CD1c-positive myeloid dendritic cell (primary cell): ENCODE measurements around the gene SRRD.

Experiments
- DNase-seq: peaks from one replicate; pipeline ENCODE4 v3.0.0-alpha.2; 2016; ENCODE audit errors: extremely low spot score

The SRRD gene

DNA sequence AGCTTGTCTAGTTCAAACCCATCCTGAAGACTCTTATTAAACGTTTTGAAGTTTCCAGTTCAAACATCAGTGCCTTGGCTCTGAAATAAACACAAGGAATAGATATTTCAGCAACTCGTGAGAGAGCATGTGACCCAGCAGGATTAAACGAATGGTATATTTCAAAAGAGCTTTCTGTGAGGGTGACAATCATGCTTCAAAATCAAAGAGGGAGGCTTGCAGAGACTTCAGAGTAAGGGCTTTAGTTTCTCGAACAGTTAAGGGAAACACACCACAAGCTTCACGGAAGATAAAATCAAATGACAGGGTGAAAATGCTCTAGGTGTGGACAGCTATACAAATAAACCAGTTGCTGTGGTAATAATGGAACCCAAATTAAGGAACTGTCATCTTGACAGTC is 1.5 kb upstream of the SRRD start:
- DNase-seq, result peak; percentile 27

DNA sequence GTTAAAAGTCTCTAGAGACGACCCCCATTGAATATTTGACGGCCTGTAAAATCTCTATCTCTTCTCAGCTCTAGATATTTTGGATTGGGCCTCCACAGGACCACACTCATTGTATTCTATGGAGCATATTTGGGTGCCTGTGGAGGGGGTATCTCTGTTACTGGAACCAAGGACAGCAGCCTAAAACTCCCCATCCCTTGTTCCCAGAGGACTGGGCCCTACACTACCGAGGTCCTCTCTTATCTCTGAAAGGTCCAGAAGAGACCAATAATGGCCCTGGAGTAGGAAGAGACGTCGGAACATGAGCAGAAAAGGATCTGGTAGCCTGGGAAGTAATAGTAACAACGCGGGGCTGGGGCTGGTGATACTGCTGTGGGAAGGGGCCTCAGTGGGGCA is 636 bp upstream of the SRRD start:
- DNase-seq, result no peak

DNA sequence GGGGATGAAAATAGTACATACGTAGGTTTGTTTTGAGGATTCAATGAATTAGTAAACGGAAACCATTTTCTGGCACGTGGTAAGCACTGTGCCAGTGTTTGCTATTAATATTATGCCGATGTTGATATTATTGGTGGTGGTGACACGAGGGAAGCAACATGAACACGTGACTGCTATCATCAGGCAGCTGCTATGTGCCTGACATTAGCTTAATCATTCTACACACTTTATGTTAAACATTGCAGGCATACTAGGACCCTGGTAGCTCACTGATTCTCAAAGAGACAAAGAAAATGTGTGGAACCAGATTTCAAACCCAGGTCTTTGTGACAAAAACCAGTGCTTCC is 656 bp downstream of the SRRD start:
- DNase-seq, result peak; percentile 20

DNA sequence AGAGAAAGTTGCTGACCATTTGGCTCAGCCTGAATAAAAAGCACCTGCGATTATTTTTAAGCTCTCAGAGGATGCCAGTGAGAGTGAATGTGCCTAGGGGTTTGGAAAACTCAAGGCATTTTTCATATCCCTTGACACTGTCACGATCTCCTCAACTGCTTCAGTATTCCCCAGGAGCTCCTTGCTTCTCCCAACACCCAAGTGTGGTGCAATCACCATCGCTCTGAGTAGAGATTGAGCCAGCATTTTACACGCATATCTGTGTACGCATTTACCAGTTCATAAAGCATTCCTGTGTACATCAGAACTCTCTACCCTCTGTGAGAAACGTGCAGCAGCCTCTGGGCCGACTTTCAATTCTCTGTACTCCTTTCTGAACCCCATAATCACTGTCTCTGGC is 1.3 kb downstream of the SRRD start:
- no peak for DNase-seq

DNA sequence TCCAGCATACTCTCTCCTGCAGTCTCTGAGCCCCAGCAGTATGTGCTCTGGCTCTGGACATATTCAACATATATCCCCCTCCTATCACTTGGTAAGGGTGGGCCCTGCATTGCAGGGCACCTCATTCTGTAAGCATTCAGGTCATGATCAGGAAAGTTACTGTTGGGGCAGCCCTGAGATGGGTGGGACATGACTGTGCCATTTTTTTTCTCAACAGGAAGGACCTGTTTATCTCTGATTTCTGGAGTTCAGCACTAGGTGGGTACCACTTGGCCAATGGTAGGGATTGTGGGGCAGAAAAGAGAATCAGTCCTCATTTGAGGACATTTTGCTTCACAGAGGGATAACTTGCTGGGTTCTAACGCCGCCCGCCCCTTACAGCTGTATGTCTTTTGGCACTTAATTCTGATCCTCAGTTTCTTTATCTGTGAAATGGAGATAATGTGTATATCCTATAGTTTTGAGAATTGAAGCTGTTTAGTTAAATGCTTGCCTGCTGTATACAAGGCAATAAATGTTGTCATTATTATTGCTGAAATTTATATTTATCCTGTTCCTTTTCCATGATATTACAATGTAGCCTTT is 2.2 kb downstream of the SRRD start:
- DNase-seq, result no peak

DNA sequence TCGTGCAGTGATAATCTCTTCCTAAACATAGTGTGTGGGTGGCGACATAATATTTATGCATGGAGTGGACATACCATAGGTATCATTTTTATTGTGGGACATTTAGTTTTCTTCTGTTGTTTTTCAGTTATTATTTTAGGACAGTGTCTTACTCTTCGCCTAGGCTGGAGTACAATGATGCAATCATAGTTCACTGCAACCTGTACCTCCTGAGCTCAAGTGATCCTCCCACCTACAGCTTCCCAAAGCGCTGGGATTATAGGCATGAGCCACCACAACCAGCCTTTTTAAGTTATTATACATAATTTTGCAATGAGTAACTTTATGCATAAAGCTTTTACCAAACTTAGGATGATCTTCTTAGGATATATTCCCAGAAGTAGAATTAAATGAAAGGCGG is 2.7 kb downstream of the SRRD start:
- DNase-seq, result no peak

DNA sequence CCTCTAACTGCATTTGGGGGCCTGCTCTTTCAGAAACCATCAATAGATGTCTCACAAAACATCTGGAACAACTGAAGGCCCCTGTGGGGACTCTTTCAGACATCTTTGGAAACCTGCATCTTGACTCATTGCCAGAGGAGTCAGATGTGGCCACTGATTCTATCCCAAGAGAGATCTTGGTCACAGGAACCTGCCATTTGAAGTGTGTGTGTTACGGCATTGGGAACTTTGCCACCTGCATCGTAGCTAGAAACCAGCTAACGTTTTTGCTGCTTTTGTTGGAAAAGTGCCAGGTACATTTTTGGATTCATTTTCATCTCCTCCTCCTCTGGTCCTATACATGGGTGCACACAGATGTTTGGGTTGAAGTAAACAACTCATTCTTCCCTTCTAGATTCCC is 4.3 kb downstream of the SRRD start:
- no peak for DNase-seq

DNA sequence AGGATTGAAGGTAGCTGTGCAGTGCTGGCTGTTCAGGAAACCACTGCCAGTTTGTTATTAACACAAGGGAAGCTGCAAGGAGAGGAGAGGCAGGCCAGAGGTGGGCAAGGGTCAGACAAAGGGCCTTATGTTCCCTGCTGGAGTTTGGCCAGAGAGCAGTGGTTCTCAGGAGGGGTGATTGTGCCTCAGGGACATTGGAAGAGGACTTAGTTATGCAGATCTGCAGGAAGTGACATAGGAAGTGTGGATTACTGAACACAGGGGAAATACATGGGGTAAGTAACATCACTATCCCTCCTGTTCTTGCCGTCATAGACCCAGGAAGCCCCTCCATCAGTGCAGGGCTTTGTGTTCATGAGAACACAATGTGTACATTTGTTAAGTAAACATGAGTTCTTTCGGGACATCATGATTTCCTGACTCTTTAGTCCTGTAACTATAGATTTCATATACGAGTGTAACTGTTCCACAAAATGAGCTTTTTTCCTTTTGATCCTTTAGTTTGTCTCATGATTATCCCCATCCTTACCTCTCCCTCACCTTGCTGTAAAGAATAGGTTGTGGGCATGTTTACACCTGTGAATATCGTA is 5.9 kb downstream of the SRRD start:
- DNase-seq, result no peak

DNA sequence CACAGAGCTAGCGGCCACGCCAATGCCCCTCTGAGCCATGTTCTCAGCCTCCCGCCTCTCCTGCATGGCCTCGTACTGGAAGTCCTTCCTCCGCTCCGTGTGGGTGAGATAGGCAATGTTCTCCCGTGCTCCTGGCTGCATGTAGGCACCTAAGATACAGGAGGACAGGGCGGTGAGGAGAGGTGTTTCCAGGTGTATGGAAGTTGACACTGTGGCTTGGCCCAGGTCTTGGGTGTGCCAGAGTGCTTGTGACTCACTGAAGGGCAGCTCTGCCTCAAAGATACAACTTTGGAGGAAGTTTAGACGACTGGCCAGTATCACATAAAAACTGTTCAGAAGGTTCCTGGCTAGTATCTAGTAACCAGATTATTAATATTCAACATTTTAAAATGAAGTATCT is 8.5 kb downstream of the SRRD start:
- DNase-seq, result no peak

DNA sequence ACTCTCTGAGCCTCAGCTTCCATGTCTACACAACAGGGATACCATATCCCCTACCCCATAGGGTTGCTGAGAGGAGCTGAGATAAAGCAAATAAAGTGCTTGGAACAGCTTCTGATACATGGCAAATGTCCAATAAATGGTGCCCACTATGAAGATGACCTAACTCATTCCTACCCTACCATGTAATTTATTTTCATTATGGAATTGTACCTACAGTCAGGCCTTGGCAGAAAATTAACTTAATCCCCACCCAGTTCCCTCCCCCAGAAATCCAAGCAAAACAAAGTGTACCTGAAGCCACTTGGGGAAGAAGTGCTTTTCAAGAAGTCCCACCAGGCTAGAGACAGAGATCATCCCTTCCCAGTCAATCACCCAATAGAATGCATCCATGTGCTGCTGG is 10.8 kb downstream of the SRRD start:
- no peak for DNase-seq

DNA sequence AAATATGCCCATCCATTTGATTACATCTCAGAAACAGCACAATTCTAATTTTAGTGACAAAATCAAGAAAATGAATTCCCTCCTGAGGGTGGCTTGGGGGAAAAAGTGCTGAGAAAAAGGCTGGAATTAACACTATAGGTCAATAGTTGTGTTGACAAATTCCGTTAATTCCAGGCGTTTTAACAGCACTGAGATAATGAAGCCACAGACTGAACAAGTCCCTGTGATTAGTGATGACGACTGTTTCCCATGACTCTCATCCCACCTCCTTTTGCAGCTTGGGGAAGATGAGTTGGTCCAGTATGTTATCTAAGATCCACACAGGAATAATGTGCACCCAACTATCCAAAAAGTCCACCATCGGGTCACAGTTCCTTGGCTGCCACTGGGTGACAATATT is 12.8 kb downstream of the SRRD start:
- no peak for DNase-seq

DNA sequence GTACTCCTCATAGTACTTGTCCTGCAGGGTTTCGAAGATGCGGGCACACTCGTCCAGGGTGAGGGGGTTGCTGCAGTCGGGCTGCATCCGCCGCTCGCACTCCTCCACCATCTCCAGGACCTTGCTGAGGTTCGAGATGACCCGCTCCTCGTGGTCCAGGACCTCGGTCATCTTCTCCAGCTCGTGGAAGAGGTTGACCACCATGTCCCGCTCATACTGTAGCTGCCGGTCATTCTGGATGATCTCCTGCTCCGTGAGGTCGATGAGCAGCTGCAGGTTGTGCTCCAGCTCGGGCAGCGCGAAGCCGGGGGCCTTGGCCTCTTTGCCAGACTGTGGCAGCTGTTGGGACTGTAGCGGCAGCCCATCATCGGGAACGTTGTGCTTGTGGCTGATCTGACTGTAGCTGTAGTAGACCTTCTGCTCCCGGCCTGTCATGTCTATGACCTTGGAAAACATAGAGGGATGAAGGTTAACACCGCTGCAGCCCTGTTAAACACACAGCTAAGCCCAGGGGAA is 15.6 kb downstream of the SRRD start:
- no peak for DNase-seq

DNA sequence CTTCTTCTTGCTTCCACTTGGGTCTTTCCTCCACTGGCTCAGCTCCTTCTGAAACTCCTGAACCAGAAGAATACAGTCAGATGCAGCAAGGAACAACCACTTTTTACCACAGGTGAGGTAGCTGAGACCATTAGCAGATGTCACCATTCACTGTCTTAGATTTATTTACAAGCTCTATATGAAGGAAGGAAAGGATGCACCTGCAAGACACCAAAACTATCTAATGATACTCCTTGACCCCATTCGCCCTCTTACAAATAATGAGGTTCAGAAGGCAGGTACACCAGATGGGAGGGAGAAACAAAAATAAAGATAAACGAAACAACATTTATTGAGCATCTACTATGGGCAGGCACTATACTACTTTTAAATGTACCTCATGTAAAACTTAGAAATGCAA is 18.3 kb downstream of the SRRD start:
- no peak for DNase-seq

DNA sequence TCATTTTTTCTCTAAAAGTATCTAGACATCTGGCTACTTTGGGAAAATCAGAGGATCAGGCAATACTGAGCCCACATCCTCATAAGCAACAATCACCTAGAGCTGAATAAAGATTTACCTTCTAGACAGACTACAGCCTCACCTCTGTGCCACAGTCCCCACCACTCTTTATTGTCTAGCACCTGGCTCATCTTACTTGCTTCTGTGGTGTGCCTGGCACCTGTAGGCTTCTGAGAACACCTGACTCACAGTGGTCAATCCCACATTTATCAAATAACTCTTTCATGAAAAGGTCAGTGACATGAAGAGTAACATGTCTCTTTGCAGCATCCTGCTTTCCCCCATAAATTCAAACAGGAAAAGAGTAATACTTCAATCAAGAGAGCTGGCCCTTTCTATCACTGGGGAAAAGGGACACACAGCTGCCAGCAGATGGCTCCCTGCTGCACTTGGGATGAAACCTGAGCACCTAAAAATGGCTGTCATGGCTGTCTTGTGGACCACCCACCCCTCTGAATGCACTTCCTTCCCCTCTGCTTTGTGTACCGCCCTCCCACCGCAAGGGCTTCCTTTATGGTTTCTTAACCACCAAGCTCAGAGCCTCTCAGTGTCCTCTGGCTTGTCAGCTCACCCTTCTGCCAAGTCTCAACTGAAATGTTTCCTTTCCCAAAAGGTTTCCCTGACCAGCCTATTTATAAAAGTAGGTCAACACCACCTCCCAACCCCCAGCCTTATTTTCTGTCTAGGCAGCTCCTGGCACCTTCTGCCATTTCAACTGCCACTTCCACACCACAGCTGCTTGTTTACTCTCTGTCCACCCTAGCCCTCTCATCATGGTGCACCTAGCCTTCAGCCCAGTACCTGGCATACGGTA is 19.2 kb downstream of the SRRD start:
- peak; percentile 48 for DNase-seq

DNA sequence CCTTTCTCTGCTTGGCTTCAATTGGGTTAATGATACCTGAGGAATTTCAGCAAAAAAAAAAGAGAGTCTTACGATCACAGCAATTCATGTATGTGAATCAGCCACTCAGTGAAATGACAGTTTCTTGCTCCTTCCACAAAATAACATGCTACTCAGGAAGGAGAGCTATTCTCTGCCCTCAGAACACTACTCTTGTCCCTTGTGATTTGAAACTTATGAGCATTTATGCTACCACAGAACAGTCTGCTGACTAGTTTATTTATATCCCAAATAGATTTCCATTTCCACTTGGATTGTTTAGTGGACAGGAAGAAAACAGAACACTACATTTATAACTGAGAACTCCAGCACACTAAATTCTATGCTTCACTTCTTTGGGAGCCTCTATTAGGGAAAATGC is 20.1 kb downstream of the SRRD start:
- DNase-seq, result no peak

DNA sequence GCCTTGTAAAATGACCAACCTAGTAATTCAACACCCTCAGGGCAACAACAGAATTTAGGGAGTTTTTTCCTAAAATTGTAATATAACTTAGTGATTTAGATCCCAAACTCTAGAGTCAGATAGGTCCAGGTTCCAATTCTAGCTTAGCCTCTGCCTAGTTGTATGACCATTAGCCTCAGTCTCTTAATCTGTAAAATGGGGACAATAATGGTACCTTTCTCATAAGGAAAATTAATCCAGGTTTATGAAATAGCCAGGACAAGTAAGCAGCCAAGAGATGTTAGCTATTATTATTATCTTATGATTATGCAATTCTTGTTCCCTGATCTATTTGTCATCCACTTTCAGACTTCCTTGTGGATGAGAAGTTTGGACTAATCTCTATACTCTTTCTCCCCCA is 24.5 kb downstream of the SRRD start:
- no peak for DNase-seq

DNA sequence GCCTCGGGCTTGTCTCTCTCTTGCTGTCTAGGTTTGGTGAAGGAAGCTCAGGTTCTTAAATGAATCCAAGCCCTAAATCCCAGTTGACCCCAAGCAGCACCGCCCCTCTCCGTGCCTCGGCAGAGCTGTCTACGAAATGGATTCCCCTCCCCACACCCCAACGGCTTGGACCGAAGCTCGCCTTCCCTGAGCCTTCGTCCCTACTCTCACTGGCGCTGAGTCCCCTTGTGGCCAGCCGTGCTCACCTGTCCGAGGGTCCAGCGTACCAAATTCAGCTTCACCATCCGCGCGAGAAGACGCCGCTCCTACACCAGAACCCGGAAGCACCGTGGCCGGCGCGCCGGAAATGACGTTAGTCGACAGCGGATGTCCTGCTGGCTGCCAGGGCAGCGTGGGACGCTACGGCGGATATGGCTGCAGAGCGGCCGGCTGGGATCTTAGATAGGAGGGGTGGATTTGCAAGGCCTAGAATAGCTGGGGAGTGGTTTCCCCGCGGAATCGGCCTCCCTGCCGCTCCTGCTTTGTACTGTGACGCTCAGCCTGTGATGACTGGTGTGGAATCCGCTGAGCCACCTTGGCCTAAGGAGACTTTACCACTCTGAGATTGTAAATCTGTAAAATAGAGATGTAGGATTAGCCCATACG is 28.6 kb downstream of the SRRD start, which contains the start of gene TFIP11:
Gene TFIP11 (minus strand): TSS at position 325 of the 645 bp plus-strand sequence. CDS start 2,201 bp downstream, outside the sequence.
- peak; percentile 98 for DNase-seq

DNA sequence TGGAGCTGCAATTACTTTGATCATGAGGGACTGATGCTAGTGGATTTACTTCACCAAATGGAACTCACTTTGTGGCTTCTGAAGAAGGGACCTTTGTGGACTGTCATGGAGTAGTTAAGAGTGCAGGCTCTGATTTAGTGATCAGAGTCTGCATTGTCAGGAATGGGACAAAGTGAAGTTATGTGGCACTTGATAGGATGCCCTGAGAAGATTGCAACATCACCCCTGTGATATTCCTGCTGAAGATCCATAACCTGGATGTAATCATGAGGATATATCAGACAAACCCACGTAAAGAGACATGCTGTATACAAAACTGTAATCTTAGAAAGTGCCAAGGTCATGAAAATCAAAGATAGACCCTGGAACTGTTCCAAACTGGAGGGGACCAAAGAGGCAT is 30.2 kb downstream of the SRRD start:
- no peak for DNase-seq

DNA sequence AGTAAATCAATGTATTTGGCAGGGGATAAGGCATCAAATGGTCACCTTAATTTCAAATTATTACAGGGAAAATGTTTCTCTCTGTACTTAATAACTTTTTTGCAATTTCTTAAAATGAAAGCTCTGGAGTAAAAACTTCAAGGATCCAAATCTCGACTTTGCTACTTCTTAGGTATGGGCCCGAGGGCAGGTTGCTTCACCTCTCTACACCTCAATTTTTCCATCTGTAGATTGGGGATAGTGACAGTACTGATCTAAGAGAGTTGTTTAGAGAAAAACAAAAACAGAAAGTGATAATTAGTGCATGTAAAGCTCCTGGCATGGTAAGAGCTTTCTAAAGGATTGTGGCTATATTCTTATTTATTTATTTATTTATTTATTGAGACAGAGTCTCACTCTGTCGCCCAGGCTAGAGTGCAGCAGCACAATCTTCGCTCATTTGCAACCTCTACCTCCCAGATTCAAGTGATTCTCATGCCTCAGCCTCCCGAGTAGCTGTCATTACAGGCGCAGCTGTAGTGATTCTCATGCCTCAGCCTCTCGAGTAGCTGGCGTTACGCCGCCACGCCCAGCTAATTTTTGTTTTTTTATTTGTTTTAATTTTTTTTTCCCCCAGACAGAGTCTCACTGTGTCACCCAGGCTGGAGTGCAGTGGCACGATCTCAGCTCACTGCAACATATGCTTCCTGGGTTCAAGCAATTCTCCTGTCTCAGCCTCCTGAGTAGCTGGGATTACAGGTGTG is 30.9 kb downstream of the SRRD start:
- no peak for DNase-seq

DNA sequence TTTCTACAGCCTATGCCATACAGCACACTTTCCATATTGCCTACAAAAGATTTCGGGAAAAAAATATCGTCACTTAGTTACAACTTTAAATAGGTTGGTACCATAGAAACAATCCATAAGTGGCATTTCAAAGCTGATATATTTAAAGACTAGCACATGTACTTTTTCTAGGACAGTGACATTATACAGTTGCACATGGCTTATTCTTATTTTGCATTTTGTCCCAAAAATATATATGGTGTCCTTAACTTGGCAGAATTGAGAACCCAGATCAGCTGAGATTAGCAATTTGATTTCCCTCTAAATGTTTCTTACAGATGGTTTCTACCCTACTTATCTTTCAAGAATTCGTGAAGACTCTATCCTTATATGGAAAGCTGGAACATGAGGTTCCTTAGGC is 32.3 kb downstream of the SRRD start:
- no peak for DNase-seq

DNA sequence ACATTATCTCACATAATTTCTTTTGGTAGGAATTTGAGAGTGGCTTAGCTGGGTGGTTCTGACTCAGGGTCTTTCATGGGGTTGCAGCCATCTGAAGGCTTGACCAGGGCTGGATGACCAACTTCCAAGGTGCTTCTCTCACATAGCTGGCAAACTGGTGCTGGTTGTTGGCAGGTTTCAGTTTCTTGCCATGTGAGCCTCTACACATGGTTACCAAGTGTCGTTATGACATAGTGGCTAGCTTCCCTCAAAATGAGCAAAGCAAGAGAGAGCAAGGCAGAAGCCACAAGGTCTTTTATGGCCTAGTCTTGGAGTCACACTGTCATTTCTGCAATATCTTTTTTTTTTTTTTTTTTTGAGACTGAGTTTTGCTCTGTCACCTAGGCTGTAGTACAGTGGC is 32.8 kb downstream of the SRRD start:
- no peak for DNase-seq

DNA sequence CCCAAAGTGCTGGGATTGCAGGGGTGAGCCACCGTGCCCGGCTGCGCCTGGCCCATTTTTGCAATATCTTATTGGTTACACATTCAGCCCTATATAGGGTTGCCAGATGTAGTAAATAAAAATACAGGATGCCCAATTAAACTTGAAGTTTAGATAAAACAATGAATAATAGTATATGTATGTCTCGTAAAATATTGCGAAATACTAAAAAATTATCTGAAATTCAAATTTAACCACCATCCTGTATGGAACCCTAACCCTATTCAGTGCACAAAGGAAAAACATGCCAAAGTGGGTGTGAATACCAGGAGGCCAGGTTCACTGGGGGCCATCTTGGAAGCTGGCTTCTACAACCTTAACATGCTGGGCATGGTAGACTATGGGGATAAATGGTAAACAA is 33.8 kb downstream of the SRRD start:
- no peak for DNase-seq
